Thoracic aorta (tissue), 2 donors: Measurements from ENCODE around the gene COX7B. TPM values are rescaled to one million over a fixed set of nuclear protein-coding genes. Genes with fewer than 3 reads are reported as not detected.
A peak's percentile ranks its signal among the peaks of the same experiment; 100 is the strongest.
"Not testable (repeated sequence)": the region's sequence is repeated elsewhere in the genome, so short reads cannot be mapped to it uniquely, and the experiment has no call there.

ENCODE experiments used
- ATAC-seq: fragments of 150-250 bp; one replicate; pipeline ENCODE4 v1.8.0; 2017; ENCODE audit warnings: low read depth; ENCODE audit not compliant: insufficient number of reproducible peaks, low FRiP score
- DNase-seq: peaks from one replicate; pipeline ENCODE4 v3.0.0-alpha.2; 2020; ENCODE audit warnings: low spot score
- H3K27ac ChIP-seq, 2 donors: fragments of 200-600 bp; sonication (generic); 1 replicate in 1 of 2; 2 replicates in 1 of 2; pipeline ENCODE4 v1.5.1; 2016; ENCODE audit warnings: mild to moderate bottlenecking in 2 of 2, moderate library complexity in 2 of 2
- H3K27me3 ChIP-seq: fragments of 200-600 bp; sonication (generic); replicated peaks from 2 replicates; pipeline ENCODE4 v1.6.0; 2016; ENCODE audit warnings: mild to moderate bottlenecking; ENCODE audit not compliant: insufficient read depth
- H3K36me3 ChIP-seq: fragments of 200-600 bp; sonication (generic); one replicate; pipeline ENCODE4 v1.5.1; 2016
- H3K4me1 ChIP-seq, 2 donors: fragments of 200-600 bp; sonication (generic); 1 replicate in 1 of 2; 2 replicates in 1 of 2; pipeline versions ENCODE4 v1.5.1 to v1.6.0; 2016; ENCODE audit warnings: low read depth in 2 of 2, mild to moderate bottlenecking in 1 of 2; ENCODE audit not compliant: control insufficient read depth in 1 of 2
- H3K4me3 ChIP-seq: fragments of 200-600 bp; sonication (generic); 2 replicates; pipeline ENCODE4 v1.5.1; 2016; ENCODE audit warnings: mild to moderate bottlenecking
- H3K9me3 ChIP-seq: fragments of 200-600 bp; sonication (generic); 2 replicates; pipeline ENCODE4 v1.5.1; 2016
- total RNA-seq, 2 donors: library from RNA; depleted of rRNA; stranded (reverse); fragments of >200 nt; gene quantifications; one replicate each; pipeline versions ENCODE4 v1.1.0 to v1.2.3, GENCODE V29; 2016
- TF ChIP-seq, protein P1 (sequence below): fragments of 200-600 bp; sonication (generic); IDR thresholded peaks from one replicate; pipeline ENCODE4 v1.5.1; 2019; ENCODE audit warnings: antibody characterized with exemption

Gene COX7B
- total RNA-seq, 2 donors from 2014 or later = 136 to 204 TPM

DNA sequence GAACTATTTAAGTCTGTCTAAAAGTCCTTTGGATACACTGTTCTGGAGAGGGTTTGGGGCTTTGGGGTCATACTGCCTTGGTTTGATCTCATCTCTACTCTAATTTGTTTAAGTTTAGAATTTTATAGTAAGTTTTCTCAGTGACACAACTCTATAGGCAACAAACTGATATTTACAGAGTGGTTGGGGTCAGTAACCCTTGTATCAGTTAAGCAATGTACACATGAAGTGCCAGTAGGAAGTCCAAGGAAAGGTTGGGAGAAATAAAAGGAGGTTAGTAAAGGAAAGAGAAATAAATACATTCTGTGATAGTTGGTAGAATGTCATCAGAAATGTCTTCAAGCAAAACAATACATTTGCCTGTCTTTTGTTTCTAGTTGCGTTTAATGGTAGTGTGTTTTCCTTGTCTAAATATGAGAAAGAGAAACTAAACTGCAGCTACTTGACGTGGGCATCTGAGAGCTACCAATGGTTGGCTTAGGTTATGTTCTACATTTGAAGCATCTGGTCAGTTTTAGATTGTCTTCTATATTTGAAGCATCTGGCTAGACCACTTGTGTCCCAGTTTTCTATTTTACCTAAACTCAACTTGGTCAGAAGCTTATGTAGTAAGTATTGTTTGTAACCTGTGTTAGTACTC lies 18.1 kb downstream of the COX7B start:
- Histone ChIP-seq H3K9me3 (no peaks in the 10 kb centered on the region), H3K36me3 (no peaks in the 10 kb centered on the region), H3K27me3 (no peaks in the 10 kb centered on the region), H3K4me1 (peaks cover under 1 to 5% of the 10 kb centered on the region in 2 donors), H3K27ac (no peak overlapping the region), H3K4me3 (peak overlapping the region; percentile 31)
- TF ChIP-seq, protein P1, sequence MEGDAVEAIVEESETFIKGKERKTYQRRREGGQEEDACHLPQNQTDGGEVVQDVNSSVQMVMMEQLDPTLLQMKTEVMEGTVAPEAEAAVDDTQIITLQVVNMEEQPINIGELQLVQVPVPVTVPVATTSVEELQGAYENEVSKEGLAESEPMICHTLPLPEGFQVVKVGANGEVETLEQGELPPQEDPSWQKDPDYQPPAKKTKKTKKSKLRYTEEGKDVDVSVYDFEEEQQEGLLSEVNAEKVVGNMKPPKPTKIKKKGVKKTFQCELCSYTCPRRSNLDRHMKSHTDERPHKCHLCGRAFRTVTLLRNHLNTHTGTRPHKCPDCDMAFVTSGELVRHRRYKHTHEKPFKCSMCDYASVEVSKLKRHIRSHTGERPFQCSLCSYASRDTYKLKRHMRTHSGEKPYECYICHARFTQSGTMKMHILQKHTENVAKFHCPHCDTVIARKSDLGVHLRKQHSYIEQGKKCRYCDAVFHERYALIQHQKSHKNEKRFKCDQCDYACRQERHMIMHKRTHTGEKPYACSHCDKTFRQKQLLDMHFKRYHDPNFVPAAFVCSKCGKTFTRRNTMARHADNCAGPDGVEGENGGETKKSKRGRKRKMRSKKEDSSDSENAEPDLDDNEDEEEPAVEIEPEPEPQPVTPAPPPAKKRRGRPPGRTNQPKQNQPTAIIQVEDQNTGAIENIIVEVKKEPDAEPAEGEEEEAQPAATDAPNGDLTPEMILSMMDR = no peak
- DNase-seq (no peak), ATAC-seq (no peak)

DNA sequence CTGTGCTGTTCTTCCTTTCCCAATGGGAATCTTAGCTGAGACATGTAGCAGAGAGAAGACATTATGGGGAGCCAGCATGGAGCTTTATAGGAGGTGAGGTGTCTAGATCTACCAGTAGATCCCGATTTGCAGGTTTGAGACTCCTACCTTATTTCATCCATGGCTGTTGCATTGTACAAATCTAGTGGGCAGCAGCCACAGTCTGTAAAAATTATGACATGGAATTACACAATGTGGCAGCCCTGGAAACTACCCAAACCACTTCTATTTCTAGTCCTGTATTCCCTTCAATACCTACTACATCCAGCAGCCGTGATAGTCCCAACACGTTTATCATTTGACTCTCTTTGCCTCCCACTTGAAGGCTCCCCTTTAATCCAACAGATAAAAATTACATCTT lies 19.3 kb downstream of the COX7B start:
- Histone ChIP-seq H3K27ac (no peak overlapping the region), H3K4me3 (no peak overlapping the region), H3K27me3 (no peaks in the 10 kb centered on the region), H3K9me3 (no peaks in the 10 kb centered on the region), H3K4me1 (no peaks in the 10 kb centered on the region), H3K36me3 (no peaks in the 10 kb centered on the region)
- ATAC-seq (no peak), DNase-seq (no peak)
- TF ChIP-seq, protein P1 = no peak

DNA sequence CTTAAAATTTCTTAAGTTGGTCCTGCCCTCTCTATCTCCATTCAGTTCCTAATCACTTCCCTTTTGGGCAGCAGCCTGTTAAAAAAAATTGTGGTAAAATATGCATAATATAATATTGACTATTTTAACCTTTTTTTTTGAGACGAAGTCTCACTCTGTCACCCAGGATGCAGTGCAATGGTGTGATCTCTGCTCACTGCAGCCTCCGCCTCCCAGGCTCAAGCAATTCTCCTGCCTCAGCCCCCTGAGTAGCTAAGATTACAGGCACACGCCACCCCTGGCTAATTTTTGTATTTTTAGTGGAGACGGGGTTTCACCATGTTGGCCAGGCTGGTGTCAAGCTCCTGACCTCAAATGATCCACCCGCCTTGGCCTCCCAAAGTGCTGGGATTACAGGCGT lies 20.1 kb downstream of the COX7B start:
- H3K4me3 ChIP-seq, ATAC-seq, H3K27me3 ChIP-seq, H3K9me3 ChIP-seq, H3K4me1 ChIP-seq, H3K27ac ChIP-seq, DNase-seq, H3K36me3 ChIP-seq: not testable (repeated sequence)

DNA sequence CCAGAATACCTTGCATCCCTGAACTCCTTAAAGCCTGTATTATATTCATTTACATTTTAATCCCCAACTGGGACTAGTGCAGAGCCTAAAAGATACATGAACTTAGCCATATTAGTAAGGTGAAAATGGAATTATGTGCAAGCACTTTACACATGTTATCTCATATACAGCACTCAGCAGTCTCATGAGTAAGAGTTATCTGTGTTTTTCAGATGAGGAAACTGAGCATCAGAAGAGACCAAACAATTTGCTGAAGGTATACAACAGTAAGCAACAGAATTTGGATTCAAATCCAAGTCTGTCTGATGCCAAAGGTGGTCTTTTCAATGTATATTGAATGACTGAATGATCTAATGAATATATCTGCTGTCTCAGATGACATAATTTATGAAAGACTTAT lies 23.5 kb downstream of the COX7B start:
- ATAC-seq (no peak), DNase-seq (no peak)
- H3K27ac ChIP-seq = no peak overlapping the region
- no peaks in the 10 kb centered on the region for H3K9me3 ChIP-seq
- no peaks in the 10 kb centered on the region for H3K36me3 ChIP-seq
- TF ChIP-seq, protein P1 = no peak
- H3K27me3 ChIP-seq = no peaks in the 10 kb centered on the region
- no peak overlapping the region for H3K4me3 ChIP-seq
- H3K4me1 ChIP-seq = no peaks in the 10 kb centered on the region

DNA sequence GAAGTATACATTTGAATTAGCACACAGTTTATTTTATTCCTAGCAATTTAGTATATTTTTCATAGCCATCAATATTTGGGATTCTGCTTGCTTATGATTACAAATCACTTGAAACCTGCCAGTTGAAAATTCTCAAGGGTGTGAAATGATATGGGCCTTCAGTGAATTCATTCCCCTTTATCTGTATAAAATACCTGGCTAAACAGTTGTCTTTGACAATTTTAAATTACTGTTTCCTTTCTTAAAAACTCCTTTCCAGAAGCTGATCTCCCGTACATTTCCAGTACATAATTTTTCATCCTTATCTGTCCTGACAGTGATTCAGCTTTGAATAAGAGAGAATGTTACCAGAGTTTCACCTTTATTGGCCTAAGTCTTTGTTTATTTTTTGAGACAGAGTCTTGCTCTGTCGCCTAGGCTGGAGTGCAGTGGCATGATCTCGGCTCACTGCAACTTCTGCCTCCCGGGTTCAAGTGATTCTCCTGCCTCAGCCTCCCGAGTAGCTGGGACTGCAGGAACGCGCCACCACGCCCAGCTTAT lies 25.1 kb downstream of the COX7B start:
- DNase-seq (no peak), ATAC-seq (no peak)
- Histone ChIP-seq H3K9me3 (no peaks in the 10 kb centered on the region), H3K27ac (no peak overlapping the region), H3K36me3 (no peaks in the 10 kb centered on the region), H3K4me3 (no peak overlapping the region), H3K27me3 (no peaks in the 10 kb centered on the region), H3K4me1 (no peaks in the 10 kb centered on the region)
- TF ChIP-seq, protein P1 = no peak

DNA sequence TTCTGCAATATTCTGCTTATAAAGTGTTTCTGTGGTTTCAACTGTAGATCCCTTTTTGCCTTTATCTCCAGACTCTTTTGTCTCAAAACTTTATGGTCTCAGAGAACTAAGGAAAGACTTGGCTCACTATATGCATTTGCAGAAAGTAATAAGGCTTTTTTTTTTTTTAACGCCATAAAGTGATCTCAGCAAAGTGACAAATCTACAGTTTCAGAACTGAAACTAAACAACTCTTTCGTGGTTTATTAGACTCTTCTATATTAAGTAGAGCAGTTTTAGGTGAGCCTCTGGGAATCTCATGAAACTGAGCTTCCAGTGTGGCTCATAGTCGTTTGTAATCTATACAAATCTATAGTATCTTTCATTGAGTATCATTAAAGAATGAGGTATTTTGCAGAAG lies 26.5 kb downstream of the COX7B start:
- no peaks in the 10 kb centered on the region for H3K9me3 ChIP-seq
- no peak for DNase-seq
- TF ChIP-seq, protein P1 = no peak
- no peaks in the 10 kb centered on the region for H3K27me3 ChIP-seq
- H3K27ac ChIP-seq = no peak overlapping the region
- ATAC-seq = no peak
- no peaks in the 10 kb centered on the region for H3K4me1 ChIP-seq
- H3K36me3 ChIP-seq = no peaks in the 10 kb centered on the region
- peak overlapping the region; percentile 43 for H3K4me3 ChIP-seq
